Measurements from ENCODE around the gene PRKAR2B.

DNA sequence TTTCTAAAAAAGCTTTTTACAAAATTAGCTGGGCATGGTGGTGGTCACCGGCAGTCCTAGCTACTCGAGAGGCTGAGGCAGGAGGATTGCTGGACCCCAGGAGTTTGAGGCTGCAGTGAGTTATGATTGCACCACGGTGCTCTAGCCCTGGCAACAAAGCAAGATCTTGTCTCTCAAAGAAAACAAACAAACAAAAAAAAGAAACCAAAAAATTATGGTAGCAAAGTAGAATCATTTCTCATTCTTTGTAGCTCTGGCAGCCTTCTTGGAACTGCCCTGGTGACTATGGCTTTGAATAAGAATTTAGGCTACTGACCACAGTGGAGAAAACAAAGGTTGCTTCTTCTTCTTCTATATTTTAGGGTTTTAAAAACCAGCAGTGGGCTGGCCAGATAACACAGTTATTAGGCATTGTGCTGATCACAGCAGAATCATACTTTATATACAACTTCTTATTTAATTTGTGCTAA is 41.9 kb upstream of the PRKAR2B start:
- TF ChIP-seq TCF4 (CRISPR knock-in tag; IDR thresholded peaks at IDR 0.05; ENCODE audit: borderline replicate concordance) (no peak), ZNF8 (CRISPR knock-in tag; IDR thresholded peaks at IDR 0.05) (no peak), ZFP3 (CRISPR knock-in tag; IDR thresholded peaks at IDR 0.05) (no peak), TOX (CRISPR knock-in tag; IDR thresholded peaks at IDR 0.05; ENCODE audit: borderline replicate concordance) (no peak), PPARA (CRISPR knock-in tag; IDR thresholded peaks at IDR 0.05; ENCODE audit: borderline replicate concordance) (no peak), ARNTL (CRISPR knock-in tag; IDR thresholded peaks at IDR 0.05; ENCODE audit: borderline replicate concordance, low read depth) (no peak), ESRRG (CRISPR knock-in tag; IDR thresholded peaks at IDR 0.05) (no peak), GLIS3 (CRISPR knock-in tag; IDR thresholded peaks at IDR 0.05) (no peak), OSR1 (CRISPR knock-in tag; IDR thresholded peaks at IDR 0.05) (no peak), ZNF70 (CRISPR knock-in tag; IDR thresholded peaks at IDR 0.05) (no peak), SNAI2 (CRISPR knock-in tag; IDR thresholded peaks at IDR 0.05) (no peak)
- TF ChIP-seq, protein P1, sequence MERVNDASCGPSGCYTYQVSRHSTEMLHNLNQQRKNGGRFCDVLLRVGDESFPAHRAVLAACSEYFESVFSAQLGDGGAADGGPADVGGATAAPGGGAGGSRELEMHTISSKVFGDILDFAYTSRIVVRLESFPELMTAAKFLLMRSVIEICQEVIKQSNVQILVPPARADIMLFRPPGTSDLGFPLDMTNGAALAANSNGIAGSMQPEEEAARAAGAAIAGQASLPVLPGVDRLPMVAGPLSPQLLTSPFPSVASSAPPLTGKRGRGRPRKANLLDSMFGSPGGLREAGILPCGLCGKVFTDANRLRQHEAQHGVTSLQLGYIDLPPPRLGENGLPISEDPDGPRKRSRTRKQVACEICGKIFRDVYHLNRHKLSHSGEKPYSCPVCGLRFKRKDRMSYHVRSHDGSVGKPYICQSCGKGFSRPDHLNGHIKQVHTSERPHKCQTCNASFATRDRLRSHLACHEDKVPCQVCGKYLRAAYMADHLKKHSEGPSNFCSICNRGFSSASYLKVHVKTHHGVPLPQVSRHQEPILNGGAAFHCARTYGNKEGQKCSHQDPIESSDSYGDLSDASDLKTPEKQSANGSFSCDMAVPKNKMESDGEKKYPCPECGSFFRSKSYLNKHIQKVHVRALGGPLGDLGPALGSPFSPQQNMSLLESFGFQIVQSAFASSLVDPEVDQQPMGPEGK (CRISPR knock-in tag; IDR thresholded peaks at IDR 0.05; ENCODE audit: borderline replicate concordance): no peak
